Sciatic nerve (tissue), 2 donors: ENCODE data around the gene GRIK4. TPM values are rescaled to one million over a fixed set of nuclear protein-coding genes. Genes with fewer than 3 reads are reported as not detected.
"Not testable (repeated sequence)": the region's sequence is repeated elsewhere in the genome, so short reads cannot be mapped to it uniquely, and the experiment has no call there.

ENCODE experiments used
- ATAC-seq: fragments of 200-7000 bp; cut with Tn5 transposase; one replicate; pipeline ENCODE4 v1.9.1; 2020; ENCODE audit warnings: mild to moderate bottlenecking, moderate library complexity
- DNase-seq: peaks from one replicate; pipeline ENCODE4 v3.0.0-alpha.2; 2020; ENCODE audit warnings: low spot score
- intact Hi-C: fragments of 100-400 bp; cut with DNase I; formaldehyde crosslinking; loops from one replicate; pipeline ENCODE4 v1.14.2; 2022
- total RNA-seq: library from RNA; stranded (reverse); fragmentation: NEBNext Ultra II Directional; extraction: Animal tissue kit (Norgen Biotek cat#: 25700); gene quantifications from one replicate; pipeline ENCODE4 v1.2.1, GENCODE V29; 2021
- donor health status: DM: no; HTN: no; CAD: no.
- donor health status: DM: no; HTN: no; CAD: no.

GRIK4 gene
- total RNA-seq, 1 donor from 2014 or later: 0.27 TPM

GRCh38 chr11:120563703-120564572 lies 52.4 kb downstream of the GRIK4 start:
- intact Hi-C loops: no loop called here
- peak; percentile 85 for ATAC-seq
- peak; percentile 83 for DNase-seq

GRCh38 chr11:120564573-120565311 lies 53.2 kb downstream of the GRIK4 start:
- intact Hi-C loops: no loop called here
- peak; percentile 69 for DNase-seq
- peak; percentile 84 for ATAC-seq

- DNase-seq (no peak), ATAC-seq (no peak)
- intact Hi-C loops: no loop called here
These were observed 54.1 kb downstream of the GRIK4 start for GRCh38 chr11:120565466-120566155.

- ATAC-seq: no peak
- DNase-seq: no peak
- intact Hi-C loops: no loop called here
These were observed 54.6 kb downstream of the GRIK4 start for GRCh38 chr11:120566176-120566575.

GRCh38 chr11:120568572-120569307 lies 57.2 kb downstream of the GRIK4 start:
- DNase-seq: no peak
- intact Hi-C loops: no loop called here
- ATAC-seq: no peak

- DNase-seq (no peak), ATAC-seq (no peak)
- intact Hi-C loops: no loop called here
These were observed 58.3 kb downstream of the GRIK4 start for GRCh38 chr11:120569861-120570260.

- intact Hi-C loops: no loop called here
- ATAC-seq (no peak), DNase-seq (no peak)
These were observed 59.9 kb downstream of the GRIK4 start for GRCh38 chr11:120571476-120571875.

GRCh38 chr11:120573756-120574354 lies 62.3 kb downstream of the GRIK4 start:
- DNase-seq (no peak), ATAC-seq (no peak)
- intact Hi-C loops: no loop called here

- DNase-seq (no peak), ATAC-seq (no peak)
- intact Hi-C loops: no loop called here
These were observed 63.3 kb downstream of the GRIK4 start for GRCh38 chr11:120574876-120575275.

- ATAC-seq (no peak), DNase-seq (no peak)
- intact Hi-C loops: no loop called here
These were observed 63.9 kb downstream of the GRIK4 start for GRCh38 chr11:120575461-120575860.

GRCh38 chr11:120576606-120577005 lies 65.1 kb downstream of the GRIK4 start:
- intact Hi-C loops: no loop called here
- DNase-seq (no peak), ATAC-seq (no peak)

GRCh38 chr11:120577041-120577440 lies 65.5 kb downstream of the GRIK4 start:
- intact Hi-C loops: no loop called here
- no peak for ATAC-seq
- no peak for DNase-seq

- intact Hi-C loops: no loop called here
- ATAC-seq: no peak
- no peak for DNase-seq
These were observed 66.2 kb downstream of the GRIK4 start for GRCh38 chr11:120577624-120578363.

- no peak for DNase-seq
- no peak for ATAC-seq
- intact Hi-C loops: no loop called here
These were observed 67.1 kb downstream of the GRIK4 start for GRCh38 chr11:120578596-120579154.

- no peak for ATAC-seq
- DNase-seq: no peak
- intact Hi-C loops: no loop called here
These were observed 68.1 kb downstream of the GRIK4 start for GRCh38 chr11:120579611-120580031.

GRCh38 chr11:120581313-120581712 lies 69.8 kb downstream of the GRIK4 start:
- DNase-seq: no peak
- intact Hi-C loops: no loop called here
- no peak for ATAC-seq

GRCh38 chr11:120582535-120582934 lies 71.0 kb downstream of the GRIK4 start:
- intact Hi-C loops, ATAC-seq, DNase-seq: not testable (repeated sequence)

GRCh38 chr11:120586072-120586471 lies 74.5 kb downstream of the GRIK4 start:
- DNase-seq: no peak
- no peak for ATAC-seq
- intact Hi-C loops: no loop called here
